ENCODE measurements around the gene CASQ2. TPM values are rescaled to one million over a fixed set of nuclear protein-coding genes. Genes with fewer than 3 reads are reported as not detected.

CASQ2 gene
- total RNA-seq, 1 donor from 2014 or later = not detected

DNA sequence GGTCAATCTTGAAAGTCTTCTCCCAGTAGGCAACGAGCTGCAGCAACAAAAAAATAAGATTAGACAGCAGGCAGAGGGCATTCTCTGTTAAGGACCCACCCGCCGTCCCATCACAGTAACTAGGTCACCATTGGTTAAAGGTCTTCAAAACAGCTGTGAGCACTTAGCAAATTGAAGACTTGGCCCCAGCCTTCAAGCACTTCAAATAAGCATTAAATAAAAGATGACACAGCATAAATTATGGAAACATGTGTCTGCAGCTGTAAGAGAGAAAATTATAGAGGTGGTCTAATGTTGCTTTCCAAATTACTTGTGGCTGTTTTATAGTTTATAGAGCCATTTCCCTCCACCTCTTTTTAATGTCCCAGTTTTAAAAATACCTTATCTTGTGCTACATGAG lies 65.6 kb downstream of the CASQ2 start:
- no peak overlapping the region for H3K4me3 ChIP-seq (ENCODE audit: low read depth, low read length)
- no peak for DNase-seq (ENCODE audit: low read depth)
- TF ChIP-seq, protein P1, sequence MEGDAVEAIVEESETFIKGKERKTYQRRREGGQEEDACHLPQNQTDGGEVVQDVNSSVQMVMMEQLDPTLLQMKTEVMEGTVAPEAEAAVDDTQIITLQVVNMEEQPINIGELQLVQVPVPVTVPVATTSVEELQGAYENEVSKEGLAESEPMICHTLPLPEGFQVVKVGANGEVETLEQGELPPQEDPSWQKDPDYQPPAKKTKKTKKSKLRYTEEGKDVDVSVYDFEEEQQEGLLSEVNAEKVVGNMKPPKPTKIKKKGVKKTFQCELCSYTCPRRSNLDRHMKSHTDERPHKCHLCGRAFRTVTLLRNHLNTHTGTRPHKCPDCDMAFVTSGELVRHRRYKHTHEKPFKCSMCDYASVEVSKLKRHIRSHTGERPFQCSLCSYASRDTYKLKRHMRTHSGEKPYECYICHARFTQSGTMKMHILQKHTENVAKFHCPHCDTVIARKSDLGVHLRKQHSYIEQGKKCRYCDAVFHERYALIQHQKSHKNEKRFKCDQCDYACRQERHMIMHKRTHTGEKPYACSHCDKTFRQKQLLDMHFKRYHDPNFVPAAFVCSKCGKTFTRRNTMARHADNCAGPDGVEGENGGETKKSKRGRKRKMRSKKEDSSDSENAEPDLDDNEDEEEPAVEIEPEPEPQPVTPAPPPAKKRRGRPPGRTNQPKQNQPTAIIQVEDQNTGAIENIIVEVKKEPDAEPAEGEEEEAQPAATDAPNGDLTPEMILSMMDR (conservative IDR thresholded peaks at IDR 0.05; ENCODE audit: low read depth, low read length) = no peak

DNA sequence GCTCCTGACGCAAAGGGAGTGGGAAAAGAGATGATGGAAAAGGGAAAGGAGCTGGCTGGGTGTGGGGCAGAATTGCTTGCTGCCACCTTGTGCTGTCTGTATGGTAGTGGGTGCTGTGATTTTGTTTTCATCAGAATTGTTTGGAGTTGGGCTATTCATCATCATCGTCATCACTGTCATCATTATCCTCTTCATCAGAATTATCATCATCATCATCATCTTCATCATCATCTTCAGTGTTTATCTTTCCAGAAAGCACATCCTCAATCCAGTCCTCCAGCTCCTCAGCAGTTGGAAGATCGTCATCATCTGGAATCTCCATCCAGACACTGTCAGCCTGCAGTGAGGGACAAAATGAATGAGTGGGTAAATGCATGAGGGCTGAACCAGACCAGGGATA lies 67.4 kb downstream of the CASQ2 start:
- no peak for DNase-seq (ENCODE audit: low read depth)
- TF ChIP-seq, protein P1 (conservative IDR thresholded peaks at IDR 0.05; ENCODE audit: low read depth, low read length) = no peak
- no peak overlapping the region for H3K4me3 ChIP-seq (ENCODE audit: low read depth, low read length)

DNA sequence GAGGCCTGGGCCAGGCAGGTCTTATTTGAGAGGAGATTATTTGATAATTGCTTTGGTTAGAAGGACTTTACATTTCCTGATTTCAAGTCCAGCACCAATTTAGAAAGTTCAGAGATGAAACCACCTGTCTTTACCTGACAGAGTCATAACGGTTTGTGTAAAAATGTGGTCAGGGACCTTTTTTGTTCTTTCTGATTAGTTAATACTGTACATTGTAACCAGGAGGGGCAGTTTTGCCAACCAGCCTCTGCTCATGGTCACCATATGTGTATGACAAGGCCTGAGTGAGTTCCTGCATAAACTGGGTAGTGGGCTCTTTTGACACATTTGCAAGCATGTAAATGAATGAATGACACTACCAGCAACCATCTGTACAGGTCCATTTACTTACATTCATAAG lies 70.9 kb downstream of the CASQ2 start:
- DNase-seq (ENCODE audit: low read depth) = no peak
- no peak overlapping the region for H3K4me3 ChIP-seq (ENCODE audit: low read depth, low read length)
- TF ChIP-seq, protein P1 (conservative IDR thresholded peaks at IDR 0.05; ENCODE audit: low read depth, low read length) = no peak

DNA sequence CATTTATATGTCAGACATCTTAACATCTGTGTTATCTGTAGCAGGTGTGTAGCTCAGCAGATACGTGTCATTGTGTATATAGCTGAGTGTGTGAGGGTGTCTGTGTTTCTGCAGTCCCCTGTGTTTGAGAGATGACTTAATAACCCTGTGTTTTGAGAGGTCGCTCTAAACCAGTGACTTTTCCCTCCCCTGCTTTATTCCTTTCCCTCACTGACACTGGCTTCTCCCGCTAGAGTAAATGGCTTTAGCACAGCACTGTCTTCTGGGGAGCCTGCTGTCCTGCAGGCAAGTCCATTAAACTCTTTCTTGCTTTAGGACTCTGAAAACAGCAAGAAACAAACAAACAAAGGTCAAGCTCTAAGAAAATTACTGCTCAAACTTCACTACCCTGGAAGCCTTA lies 73.7 kb downstream of the CASQ2 start:
- no peak for DNase-seq (ENCODE audit: low read depth)
- no peak overlapping the region for H3K4me3 ChIP-seq (ENCODE audit: low read depth, low read length)
- TF ChIP-seq, protein P1 (conservative IDR thresholded peaks at IDR 0.05; ENCODE audit: low read depth, low read length) = no peak

DNA sequence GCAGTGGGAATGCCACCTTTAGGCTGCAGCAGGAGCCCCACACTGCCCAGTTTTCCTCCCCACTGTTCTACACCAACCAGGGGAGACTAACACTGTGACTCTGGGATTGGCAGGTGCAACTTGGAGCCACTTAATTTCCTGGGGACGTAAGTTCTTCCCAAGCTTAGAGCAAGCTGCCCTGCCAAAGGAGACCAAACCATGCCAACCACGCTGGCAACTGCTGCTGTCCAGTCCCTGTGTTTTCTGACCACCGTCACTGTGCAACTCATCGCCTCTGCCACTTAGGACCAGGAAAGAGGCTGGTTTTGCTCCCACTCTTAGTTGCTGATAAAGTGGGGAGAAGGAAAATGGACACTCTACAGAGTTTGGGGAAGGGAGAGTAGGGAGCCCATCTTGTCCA lies 76.3 kb downstream of the CASQ2 start:
- TF ChIP-seq, protein P1 (conservative IDR thresholded peaks at IDR 0.05; ENCODE audit: low read depth, low read length) = no peak
- no peak for DNase-seq (ENCODE audit: low read depth)
- no peak overlapping the region for H3K4me3 ChIP-seq (ENCODE audit: low read depth, low read length)

DNA sequence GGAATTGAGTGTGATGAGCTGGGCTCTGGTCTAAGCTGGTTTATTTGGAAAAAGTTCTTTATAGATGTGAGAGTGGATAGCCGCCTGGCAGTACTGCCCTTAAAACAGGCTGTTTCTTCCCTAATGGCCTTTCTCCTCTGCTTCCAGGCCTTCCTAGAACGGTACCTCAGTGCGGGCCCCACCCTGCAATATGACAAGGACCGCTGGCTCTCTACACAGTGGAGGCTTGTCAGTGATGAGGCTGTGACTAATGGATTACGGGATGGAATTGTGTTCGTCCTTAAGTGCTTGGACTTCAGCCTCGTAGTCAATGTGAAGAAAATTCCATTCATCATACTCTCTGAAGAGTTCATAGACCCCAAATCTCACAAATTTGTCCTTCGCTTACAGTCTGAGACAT lies 77.5 kb downstream of the CASQ2 start:
- no peak overlapping the region for H3K4me3 ChIP-seq (ENCODE audit: low read depth, low read length)
- TF ChIP-seq, protein P1 (conservative IDR thresholded peaks at IDR 0.05; ENCODE audit: low read depth, low read length) = no peak
- DNase-seq (ENCODE audit: low read depth) = no peak

DNA sequence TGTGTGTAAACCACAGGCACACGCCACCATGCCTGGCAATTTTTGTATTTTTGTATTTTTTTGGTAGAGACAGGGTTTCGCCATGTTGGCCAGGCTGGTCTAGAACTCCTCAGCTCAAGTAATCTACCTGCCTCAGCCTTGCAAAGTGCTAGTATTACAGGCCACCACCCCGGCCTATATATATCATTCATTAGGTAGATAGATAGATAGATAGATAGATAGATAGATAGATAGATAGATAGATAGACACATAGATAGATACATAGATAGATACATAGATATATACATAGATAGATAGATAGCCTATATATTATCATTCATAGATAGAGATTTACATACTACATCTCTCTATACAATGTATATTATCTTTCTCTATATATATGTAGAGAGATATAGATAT lies 80.8 kb downstream of the CASQ2 start:
- no peak overlapping the region for H3K4me3 ChIP-seq (ENCODE audit: low read depth, low read length)
- TF ChIP-seq, protein P1 (conservative IDR thresholded peaks at IDR 0.05; ENCODE audit: low read depth, low read length) = no peak
- no peak for DNase-seq (ENCODE audit: low read depth)
